KMS-11 (cell line): ENCODE data around the gene GDF2.

Experiments
- H2AFZ ChIP-seq: fragments of 200-600 bp; sonication (generic); 2 replicates; pipeline ENCODE4 v1.6.1; 2016; ENCODE audit warnings: antibody characterized with exemption, mixed run types, low read depth
- H3K27ac ChIP-seq: fragments of 200-600 bp; sonication (generic); 2 replicates; pipeline ENCODE4 v1.6.1; 2016; ENCODE audit warnings: mild to moderate bottlenecking, mixed run types
- H3K27me3 ChIP-seq: fragments of 200-600 bp; sonication (generic); 2 replicates; pipeline ENCODE4 v1.6.1; 2017; ENCODE audit warnings: mild to moderate bottlenecking, low read depth, mixed run types, moderate library complexity; ENCODE audit not compliant: insufficient read depth
- H3K36me3 ChIP-seq: fragments of 200-600 bp; sonication (generic); 2 replicates; pipeline ENCODE4 v1.6.1; 2017; ENCODE audit warnings: mild to moderate bottlenecking, mixed run types; ENCODE audit not compliant: insufficient read depth
- H3K4me1 ChIP-seq: fragments of 200-600 bp; sonication (generic); 2 replicates; pipeline ENCODE4 v1.6.1; 2016; ENCODE audit warnings: mild to moderate bottlenecking, low read depth, mixed run types; ENCODE audit not compliant: poor library complexity, severe bottlenecking
- H3K4me2 ChIP-seq: fragments of 200-600 bp; sonication (generic); 2 replicates; pipeline ENCODE4 v1.7.0; 2016; ENCODE audit warnings: mild to moderate bottlenecking, mixed run types
- H3K4me3 ChIP-seq: fragments of 200-600 bp; sonication (generic); IDR thresholded peaks from 2 replicates; pipeline ENCODE4 v1.6.1; 2017; ENCODE audit warnings: low read depth, low read length, mixed read lengths; ENCODE audit not compliant: insufficient read depth
- H3K79me2 ChIP-seq: fragments of 200-600 bp; sonication (generic); 2 replicates; pipeline ENCODE4 v1.6.1; 2016; ENCODE audit warnings: low read depth, mixed run types; ENCODE audit not compliant: insufficient read depth
- H3K9ac ChIP-seq: fragments of 200-600 bp; sonication (generic); 2 replicates; pipeline ENCODE4 v1.6.1; 2016; ENCODE audit warnings: mild to moderate bottlenecking, mixed run types
- H4K20me1 ChIP-seq: fragments of 200-600 bp; sonication (generic); 2 replicates; pipeline ENCODE4 v1.6.1; 2016; ENCODE audit warnings: mild to moderate bottlenecking, mixed run types; ENCODE audit not compliant: insufficient read depth
- CTCF ChIP-seq: fragments of 200-600 bp; sonication (generic); conservative IDR thresholded peaks from 2 replicates; pipeline ENCODE4 v1.6.1; 2017; ENCODE audit warnings: low read depth, mild to moderate bottlenecking, antibody characterized with exemption, low read length, moderate library complexity, mixed read lengths

Gene GDF2

GRCh38 chr10:47344996-47345870 is 23.0 kb downstream of the GDF2 start:
- Histone ChIP-seq H2AFZ (no peak overlapping the region), H4K20me1 (no peaks in the 10 kb centered on the region), H3K27ac (no peak overlapping the region), H3K79me2 (no peaks in the 10 kb centered on the region), H3K27me3 (no peaks in the 10 kb centered on the region), H3K4me2 (no peak overlapping the region), H3K4me3 (no peak overlapping the region), H3K9ac (no peak overlapping the region), H3K4me1 (no peaks in the 10 kb centered on the region), H3K36me3 (no peaks in the 10 kb centered on the region)
- no peak for TF ChIP-seq CTCF

GRCh38 chr10:47346581-47347302 is 24.5 kb downstream of the GDF2 start:
- H3K79me2 ChIP-seq = no peaks in the 10 kb centered on the region
- no peak for TF ChIP-seq CTCF
- no peaks in the 10 kb centered on the region for H3K36me3 ChIP-seq
- H4K20me1 ChIP-seq = no peaks in the 10 kb centered on the region
- H3K4me2 ChIP-seq = no peak overlapping the region
- no peaks in the 10 kb centered on the region for H3K4me1 ChIP-seq
- H3K9ac ChIP-seq = no peak overlapping the region
- H3K27me3 ChIP-seq = no peaks in the 10 kb centered on the region
- no peak overlapping the region for H2AFZ ChIP-seq
- no peak overlapping the region for H3K4me3 ChIP-seq
- H3K27ac ChIP-seq = no peak overlapping the region

GRCh38 chr10:47347303-47347675 is 25.0 kb downstream of the GDF2 start:
- Histone ChIP-seq H2AFZ (no peak overlapping the region), H4K20me1 (no peaks in the 10 kb centered on the region), H3K9ac (no peak overlapping the region), H3K27ac (no peak overlapping the region), H3K4me1 (no peaks in the 10 kb centered on the region), H3K27me3 (no peaks in the 10 kb centered on the region), H3K4me2 (no peak overlapping the region), H3K4me3 (no peak overlapping the region), H3K36me3 (no peaks in the 10 kb centered on the region), H3K79me2 (no peaks in the 10 kb centered on the region)
- TF ChIP-seq CTCF = no peak

- H3K27me3 ChIP-seq = no peaks in the 10 kb centered on the region
Measured at GRCh38 chr10:47348138-47348651, 25.9 kb downstream of the GDF2 start, which contains the start of gene RBP3. RBP3 (plus strand) TSS chr10:47348363; CDS start chr10:47348485, 122 bp downstream.

More at GRCh38 chr10:47348138-47348651, 25.9 kb downstream of the GDF2 start, which contains the start of gene RBP3:
- TF ChIP-seq CTCF = no peak
- Histone ChIP-seq H3K4me1 (no peaks in the 10 kb centered on the region), H3K4me3 (no peak within 1 kb of the TSS), H3K79me2 (no peaks in the 10 kb centered on the region), H3K9ac (no peak within 1 kb of the TSS), H2AFZ (no peak within 1 kb of the TSS), H3K27ac (no peak within 1 kb of the TSS), H3K4me2 (no peak within 1 kb of the TSS), H4K20me1 (no peaks in the 10 kb centered on the region), H3K36me3 (no peaks in the 10 kb centered on the region)
